IPS-NIHi11 (cell line): Measurements from ENCODE around the gene GABRR3.
"Not testable (repeated sequence)": the region's sequence is repeated elsewhere in the genome, so short reads cannot be mapped to it uniquely, and the experiment has no call there.

ENCODE experiments used
- DNase-seq: peaks from one replicate; pipeline ENCODE4 v3.0.0; 2012; ENCODE audit warnings: mixed read lengths, low spot score

GABRR3 gene

DNA sequence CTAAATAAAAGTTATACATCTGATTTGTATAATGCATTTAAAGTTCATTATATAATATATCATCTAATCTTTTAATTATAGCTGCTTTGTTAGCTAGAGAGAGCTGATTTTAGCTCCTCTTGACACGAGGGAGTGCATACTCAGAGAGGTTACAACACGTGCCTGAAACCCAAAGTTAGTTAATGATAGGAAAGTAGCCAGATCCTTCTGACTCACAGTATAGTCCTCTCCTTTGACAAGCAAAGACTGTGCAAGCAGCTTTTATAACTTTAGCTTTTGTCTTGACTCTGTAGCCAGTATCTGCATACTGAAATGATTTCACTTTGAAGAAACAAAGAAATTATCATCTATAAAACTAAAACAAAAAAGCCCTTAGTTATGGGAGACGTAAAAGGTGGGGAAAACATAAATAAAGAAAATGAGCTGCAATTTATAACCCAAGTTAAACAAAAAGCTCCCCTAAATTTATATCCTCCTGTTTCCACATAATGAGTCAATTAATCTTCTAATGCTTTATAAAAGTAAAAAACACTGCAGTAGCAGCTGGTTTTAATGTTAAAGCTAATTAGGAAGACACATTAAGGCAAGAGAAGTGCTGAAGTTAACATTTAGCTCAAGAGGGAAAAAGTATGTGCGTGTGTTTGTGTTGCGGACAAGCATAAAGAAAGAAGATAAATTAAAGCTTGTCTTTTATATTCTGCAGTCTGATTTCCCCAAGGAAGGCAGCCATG lies 13.1 kb downstream of the GABRR3 start:
- DNase-seq = no peak

DNA sequence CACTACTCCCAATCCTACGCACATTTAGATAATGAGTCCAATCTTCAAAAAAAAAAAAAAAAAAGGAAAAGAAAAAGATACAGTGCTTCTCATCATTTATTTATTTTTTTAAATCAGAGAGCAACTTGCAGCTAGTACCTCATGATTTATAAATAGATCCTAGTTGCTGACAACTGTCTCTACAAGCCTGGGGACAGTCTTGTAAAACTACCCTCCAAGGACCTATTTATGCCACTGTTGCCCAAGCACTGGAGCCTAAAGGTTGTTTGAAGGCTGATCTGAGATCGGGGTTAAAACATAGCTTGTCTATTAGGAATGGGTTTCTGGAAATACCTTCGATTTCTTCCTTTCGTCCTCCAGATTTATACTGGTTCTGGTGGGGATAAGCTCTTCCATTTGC lies 14.7 kb downstream of the GABRR3 start:
- no peak for DNase-seq

DNA sequence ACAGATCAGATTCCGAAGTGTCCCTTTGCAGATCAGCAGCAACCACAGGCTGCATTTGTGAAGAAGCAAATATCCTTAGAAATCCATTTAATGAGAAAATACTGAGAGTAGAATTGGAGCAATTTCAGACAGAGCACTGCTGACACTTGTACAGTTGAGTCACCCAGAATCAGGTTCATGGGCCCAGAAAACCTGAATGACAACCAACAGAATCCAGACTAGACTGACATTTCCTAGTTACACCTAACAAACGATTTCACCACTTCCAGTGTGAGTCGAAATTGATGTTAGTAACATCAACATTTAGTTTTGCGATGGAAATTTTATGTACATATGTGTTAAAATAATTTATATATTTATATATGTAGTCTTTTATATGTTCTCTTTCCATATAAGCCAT lies 16.8 kb downstream of the GABRR3 start:
- no peak for DNase-seq

DNA sequence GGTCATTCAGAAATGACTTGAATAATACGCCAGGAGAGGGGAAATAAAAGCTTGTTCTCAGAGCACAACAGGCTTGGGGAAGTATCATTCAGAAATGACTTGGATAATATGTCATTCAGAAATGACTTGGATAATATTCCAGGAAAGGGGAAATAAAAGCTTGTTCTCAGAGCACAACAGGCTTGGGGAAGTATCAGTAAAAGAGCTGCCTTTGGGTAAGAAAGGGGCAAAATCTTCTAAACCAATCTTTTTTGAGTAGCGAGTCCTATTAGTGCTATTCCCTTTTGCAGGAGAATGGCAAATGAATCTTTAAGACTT lies 20.9 kb downstream of the GABRR3 start:
- no peak for DNase-seq

DNA sequence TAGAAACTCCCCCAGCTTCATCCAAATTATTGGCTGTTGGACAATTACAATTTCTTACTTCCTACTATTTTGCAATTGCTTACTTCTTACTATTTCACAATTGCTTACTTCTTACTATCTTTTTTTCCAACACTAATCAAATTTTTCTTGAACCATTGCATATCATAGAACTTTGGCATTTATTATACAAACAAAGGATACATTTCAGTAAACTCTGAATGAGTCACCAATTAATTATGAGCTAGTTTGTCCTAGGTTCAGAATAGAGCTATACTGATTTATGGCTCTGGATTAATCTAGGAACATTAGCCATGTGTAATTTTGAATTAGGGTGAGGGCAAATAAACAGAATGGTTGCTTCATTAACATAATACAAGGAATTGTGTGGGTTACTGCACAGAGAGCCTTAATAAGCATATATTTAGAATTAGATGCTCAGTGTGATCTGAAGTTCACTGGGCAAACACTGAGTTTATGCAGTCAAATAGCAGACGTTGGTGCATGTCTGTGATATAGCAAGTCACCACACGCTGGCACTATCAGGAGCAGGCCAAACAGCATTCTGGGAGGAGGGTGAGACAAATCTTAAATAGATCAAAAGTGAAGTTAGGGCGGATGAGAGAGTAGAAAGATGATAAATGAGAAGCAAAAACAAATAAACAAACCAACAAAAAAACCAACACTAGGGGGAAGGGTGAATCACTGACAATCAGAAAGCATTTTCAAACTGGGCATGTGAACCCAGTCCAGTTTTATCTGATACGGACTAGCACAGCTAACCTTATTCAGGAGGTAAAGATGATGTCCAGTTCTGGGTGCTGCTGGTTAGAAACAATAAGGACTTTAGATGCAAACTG lies 21.5 kb downstream of the GABRR3 start:
- DNase-seq = no peak

DNA sequence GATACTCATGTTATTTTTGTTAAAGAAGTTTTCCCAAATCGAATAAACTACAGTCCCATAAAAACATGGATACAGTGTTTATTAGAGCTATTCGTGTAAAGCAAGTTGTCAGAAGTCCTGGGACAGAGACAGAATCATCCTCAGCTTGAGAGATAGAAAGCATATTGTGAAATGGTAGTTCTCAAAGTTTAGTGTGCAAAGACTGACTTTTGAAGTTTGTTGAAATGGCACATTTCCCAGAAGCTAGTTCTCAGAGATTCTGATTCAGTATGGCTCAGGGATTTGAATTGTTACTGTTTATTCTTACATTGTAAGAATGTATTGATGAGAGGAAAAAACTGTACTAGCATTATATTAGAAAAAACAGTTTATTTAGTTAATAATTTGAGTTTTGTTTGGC lies 22.1 kb downstream of the GABRR3 start:
- no peak for DNase-seq

DNA sequence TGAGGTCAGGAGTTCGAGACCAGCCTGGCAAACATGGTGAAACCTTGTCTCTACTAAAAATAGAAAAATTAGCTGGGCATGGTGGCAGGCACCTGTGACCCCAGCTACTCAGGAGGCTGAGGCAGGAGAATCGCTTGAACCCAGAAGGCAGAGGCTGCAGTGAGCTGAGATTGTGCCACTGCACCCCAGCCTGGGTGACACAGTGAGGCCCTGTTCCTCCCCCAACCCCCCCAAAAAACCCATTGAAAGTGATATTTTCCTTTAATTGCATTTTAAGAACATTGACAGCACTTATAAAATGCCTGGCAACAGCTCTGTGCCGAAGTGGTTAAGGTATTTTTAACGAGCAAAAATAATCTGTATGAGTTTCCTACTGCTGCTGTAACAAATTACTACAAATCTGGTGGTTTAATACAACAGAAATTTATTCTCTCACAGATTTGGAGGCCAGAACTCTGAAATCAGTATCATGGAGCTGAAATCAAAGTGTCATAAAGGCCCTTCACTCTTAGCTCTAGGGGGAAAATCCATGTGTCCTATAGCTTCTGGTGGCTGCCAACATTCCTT lies 24.1 kb downstream of the GABRR3 start:
- not testable (repeated sequence) for DNase-seq

DNA sequence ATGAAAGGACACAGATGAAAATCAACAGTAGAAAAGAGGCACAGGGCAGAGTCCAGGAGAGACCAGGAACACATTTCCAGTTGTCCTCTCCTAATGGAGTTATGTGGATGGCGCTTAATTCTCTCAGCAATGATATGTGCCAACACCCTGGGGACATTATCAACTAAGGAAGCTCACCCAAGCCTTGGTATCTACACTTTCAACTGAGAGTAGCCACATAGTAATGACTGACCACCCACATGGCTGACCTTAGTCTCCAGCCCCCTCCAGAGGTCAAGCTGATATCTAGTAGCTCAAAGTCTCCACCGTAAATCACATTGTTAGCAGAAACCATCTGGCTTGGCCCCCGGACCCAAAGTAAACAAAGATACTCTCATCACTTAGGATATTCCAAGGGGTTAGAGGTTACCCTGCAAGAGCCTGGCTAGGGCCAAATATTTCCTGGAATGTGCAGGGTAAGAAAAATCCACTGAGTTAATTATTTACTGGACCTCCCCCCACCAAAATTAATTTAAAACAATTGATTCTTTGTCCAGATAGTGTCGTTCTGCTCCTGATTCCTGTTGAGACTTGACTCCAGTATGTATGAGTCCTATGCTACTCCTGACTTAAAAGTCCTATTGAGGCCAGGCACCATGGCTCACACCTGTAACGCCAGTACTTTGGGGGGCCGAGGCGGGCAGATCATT lies 24.8 kb downstream of the GABRR3 start:
- no peak for DNase-seq

DNA sequence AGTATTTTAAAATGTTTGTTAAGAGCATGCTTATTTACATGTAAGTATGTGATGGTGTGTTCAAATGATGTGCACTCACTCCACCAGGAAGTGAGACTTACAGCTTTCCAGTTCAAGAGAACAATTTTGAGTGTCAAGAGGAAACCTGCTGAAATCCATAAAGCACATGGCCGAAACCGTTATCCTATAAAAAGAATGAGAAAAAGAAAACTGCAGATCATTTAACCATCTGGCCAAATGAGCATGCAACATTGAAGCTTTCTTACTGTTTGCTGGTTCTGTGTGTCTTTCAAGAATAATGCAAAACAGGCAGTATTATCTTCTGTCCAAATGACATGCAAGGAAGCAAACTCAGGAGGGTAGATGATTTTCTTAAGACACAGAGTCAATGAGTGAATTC lies 26.3 kb downstream of the GABRR3 start:
- no peak for DNase-seq

DNA sequence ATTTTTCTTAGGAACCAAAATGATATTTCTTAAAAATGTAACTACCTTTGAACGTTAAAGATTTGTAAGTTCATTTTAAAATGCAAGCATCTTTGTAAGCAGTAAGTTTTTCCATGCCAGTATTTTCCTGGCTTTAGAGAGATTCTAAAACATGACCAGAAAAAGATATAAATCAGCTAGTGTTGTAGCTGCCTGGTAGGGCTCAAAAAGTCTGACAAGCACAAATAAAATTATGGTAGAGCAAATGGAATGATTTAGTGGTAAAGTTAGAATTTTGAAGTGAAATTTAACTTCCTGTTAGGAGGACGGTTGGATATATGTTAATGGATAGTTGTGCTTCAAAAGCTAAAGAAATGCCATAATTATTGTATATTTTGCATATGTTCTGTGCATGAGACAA lies 29.7 kb downstream of the GABRR3 start:
- DNase-seq = no peak

DNA sequence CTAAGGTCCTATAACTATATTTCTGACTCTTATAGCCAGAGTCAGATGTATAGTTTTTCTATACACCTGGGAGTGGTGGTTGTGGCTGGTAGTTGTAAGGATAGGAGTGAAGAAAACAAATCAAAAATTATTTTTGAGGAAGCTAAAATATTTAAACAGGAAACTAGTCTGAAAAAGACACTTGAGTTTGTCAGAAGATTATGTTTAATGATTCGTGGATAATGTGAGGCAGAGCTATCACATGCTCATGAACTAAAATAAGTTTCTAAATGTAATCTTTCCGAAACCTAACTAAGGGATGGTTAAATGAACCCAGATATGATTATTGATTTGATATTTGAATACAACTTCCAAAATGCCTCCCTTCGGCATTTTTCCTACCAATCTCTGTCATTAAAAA lies 30.4 kb downstream of the GABRR3 start:
- DNase-seq = no peak

DNA sequence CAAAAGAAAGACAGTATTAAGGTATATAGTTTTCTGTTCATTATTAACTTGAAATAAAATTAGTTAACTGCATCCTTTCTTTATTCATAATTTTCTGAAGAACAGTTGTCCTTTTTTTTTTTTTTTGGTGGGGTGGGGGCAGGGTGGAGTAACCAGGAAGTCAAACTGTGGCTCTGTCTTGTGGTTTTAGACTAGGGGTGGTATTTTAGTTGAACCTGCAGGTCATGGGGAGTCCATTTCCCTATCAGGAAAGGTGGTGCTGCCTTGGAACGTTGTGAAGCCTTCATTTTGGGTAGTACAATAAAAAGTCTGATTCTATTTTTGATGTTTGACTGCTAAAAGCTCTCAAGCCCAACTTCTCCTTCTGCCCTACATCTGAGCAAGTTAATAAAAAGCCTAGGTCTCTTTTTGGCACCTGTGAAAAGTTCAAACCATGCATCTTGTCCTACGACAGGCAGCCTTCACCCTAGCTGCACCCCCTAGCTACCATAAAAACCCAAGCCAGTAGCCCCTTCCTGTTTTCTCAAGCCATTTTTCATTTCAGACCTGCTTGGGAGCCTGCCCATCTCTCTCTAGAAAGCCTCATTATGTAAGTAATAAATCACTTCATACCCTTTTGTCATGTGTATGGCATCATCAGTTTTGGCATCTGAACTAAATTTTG lies 31.7 kb downstream of the GABRR3 start:
- DNase-seq = no peak

DNA sequence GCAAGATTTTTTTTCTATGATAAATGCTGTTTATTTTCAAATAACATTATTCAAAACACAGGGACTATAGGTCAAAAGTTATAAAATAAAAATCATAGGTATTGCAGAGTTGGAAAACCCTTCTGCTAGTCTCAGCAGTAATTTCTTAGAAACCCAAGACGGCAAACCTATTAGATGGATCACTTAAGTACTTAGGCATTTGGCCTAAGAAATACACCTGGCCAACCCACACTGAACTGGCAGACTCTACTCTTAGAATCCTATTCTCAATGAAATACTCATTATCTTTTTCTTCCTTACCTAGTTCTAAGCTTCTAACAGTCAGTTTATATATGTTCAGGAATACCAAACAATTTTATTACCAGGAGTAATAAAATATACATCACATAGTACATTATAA lies 32.4 kb downstream of the GABRR3 start:
- DNase-seq = no peak

DNA sequence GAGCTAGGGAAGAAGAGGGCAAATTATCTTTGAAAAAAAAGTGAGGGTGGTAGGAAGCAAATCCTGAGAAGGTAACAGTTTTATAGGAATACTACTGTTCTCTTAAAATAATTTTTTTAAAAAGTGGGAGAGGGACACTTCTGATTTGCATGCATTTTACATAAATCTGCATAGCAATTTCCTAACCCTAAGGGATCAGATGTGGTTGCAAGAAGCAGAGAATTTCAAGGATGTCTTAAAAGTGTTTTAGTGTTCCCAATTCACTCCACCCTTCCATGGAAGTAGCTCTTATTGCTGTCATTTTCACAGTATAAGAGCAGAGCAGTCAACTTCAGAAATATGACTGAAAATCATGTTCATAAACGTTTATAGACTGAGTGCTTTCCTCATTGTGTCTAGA lies 35.1 kb downstream of the GABRR3 start:
- no peak for DNase-seq

DNA sequence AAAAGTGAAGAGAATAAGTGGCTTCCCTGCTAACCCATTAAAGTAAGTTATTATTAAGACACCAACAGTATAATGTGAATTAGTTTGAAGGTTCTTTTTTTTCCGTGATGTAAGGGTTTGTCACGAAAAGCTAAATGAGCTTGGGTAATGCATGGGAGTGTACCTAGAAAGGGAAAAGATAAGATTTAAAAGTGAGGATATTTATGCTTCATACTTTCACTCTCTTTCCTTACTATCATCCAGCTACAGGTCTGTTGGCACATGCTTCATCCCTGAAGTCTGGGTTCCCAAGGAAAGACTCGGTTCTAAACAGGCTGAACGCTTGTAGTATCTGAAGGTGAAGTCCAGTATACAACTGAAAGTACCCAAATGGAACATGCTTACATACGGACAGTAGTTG lies 36.0 kb downstream of the GABRR3 start:
- DNase-seq = no peak

DNA sequence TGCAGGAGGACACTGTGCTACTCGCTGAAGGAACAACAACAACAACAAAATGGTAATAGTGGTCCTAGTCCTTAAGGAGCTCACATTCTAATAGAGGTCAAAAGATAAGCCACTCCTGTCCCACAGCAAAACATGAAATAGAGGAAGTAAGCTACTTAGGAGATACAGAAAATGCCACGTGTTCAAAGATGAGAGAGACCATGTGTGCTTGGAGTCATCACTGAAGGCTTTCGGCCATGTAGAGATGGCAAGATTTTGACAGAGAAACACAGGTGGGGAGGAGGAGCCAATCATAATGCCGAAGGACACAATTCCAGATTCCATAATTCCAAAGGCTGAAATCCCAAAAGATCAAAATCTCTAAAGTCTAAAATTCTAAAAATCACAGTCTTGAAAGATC lies 38.1 kb downstream of the GABRR3 start:
- DNase-seq = no peak

DNA sequence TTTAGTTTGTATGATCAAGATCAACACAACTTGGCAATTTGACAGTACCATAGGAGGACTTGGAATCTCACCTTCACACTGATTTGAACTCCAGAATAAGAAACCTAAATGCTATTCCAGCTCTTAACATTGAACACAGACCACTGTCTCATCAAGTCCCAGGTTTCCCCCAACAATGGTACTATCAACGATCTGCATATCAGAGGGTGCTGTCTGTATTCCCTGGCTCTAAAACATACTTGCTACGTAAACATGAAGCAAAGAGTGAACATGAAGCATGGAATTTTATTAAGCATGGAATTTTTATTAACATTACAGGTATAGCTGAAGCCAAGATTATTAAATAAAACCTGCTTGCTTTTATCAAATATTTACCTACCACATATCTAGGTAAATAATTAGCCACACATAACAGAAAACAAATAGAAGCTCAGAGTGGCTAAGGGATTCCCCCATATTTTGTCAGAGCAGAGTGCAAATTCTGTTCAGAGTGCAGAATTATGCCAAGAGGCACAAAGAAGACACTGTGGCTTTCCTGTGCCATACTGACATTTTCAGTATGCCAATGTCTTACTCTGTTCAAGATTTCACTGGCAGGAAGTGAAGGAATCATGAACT lies 40.7 kb downstream of the GABRR3 start:
- no peak for DNase-seq

DNA sequence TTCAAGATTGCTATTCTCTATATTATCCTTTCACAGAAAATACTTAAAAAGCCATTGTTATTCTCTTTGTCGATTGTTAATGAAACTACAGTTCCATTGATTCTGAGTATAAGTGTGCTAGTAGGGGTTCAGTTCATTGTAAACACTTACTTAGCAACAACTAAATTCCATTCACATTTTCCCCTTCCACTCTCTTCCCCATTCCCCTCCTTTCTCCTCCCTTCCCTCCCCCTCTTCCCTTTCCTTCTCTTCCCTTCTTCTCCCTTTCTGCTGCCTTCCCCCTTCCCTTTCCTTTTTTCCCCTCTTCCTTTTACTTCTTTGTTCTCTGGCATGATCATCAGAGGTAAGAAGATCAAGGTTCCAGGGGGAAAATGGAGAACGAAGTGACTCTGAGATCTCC lies 41.6 kb downstream of the GABRR3 start:
- DNase-seq = no peak

DNA sequence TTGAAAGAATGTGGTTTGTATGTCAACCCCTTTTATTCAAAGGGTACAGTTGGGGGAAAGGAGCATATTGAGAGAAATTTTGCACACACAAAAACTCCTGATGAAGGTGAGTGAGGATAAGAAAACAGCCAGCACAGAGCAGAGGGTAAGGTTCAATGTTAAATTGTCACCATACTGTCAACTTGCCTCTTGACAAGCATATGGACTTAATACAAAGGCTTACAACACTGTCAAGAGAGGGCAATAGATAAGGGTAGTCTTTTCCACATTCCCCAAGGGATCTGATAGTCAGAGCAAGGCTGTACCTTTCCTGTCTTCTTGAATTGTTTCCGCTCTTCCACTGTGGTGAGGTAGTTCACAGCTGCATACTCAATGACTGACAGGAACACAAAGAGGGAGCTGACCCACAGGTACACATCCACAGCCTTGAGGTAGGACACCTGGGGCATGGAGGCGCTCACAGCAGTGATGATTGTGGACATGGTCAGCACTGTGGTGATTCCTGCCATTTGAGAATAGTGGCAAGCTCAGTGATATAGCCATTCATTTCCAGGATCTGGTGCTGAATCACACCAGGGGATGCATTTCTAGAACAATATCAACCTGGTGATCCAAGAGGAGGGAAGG lies 42.5 kb downstream of the GABRR3 start:
- no peak for DNase-seq

DNA sequence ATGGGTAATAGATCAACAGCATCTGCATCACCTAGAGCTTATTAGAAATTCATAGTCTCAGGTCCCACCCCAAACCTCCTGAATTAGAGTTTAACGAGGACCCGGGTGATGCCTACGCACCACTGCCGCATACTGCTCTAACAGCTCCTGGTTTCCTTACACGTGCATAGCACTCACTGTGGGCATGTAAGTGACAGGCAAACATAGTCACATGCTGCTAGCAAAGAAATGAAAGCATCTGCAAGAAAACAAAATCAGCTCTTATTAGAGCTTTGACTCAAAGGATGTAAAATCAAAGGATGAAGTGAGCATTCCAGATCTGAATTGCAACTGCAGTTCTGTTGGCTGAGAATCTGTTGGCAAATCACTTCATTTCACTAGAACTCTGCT lies 43.8 kb downstream of the GABRR3 start:
- DNase-seq = no peak

DNA sequence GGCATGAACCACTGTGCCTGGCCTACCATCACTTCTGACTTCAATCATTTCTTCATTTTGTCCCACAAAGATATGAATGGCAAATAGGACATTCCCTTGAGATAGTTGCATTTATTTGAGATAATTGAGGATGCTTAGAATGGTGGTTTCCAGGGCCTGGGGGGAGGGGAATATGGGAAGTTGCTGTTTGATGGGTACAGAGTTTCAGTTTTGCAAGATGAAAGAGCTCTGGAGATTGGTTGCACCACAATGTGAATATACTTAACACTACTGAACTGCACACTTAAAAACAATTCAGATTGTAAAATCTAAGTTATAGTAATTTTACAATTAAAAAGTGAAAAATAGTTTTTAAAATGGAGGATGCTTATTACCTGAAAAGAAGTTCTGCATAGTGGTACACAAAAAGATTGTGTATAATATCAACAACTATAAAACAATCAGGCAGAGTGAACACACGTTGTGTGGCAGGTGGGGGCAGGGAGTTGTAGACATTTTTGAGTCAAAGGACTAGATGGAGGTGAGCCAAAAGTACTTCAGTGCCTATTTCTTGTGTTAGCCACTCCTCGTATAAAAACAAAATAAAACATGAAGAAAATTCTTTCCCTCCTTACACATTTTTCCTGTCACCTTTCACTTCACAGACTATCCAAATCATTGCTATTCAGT lies 44.4 kb downstream of the GABRR3 start:
- DNase-seq = no peak
